CD4-positive, alpha-beta T cell treated with Interleukin-2 at 100 ng/mL for 4 hours (primary cell): Measurements from ENCODE around the gene ASCL2.

ENCODE experiments used
- DNase-seq: peaks from one replicate; pipeline ENCODE4 v3.0.0-alpha.2; 2020; ENCODE audit warnings: low spot score

ASCL2 gene, protein sequence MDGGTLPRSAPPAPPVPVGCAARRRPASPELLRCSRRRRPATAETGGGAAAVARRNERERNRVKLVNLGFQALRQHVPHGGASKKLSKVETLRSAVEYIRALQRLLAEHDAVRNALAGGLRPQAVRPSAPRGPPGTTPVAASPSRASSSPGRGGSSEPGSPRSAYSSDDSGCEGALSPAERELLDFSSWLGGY

DNA sequence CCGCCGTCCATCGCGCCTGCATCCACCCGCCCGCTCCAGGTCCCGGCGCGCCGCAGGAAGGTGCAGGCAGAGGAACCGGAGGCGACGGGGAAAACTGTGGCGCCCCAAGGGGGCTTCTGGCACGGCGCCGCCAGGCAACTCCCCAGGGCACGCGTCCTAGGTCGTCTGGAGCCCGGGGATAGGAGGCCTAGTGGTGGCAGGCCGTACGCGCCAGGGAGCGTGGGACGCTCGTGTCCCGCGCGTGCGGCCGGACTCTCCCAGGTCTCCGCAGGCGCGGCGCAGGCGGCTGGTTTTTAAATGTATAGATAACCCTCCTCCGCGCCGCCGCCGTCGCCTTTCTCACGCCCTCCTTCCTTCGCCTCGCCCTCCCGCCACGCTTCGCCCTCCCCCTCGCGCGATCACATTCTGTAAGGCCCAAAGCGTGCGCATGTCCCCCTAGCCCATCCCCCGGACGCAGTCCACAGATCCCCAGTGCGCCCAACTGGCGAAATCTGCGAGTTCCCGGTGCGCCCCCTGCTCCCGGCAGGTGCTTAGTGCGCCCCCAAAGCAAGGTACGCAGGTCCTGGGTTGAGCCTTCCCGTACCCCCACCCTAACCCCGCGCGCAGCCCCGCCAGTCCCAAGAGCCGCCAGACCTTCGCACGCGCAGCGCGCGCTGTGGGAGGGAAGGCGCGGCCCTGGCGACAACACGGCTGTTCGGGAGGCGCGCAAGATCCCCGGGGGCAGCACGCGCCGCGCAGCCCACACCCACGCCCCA lies at the start of gene ASCL2:
TSS of gene ASCL2 (minus strand) at position 267 of the 755 bp plus-strand sequence. CDS start at position 11, 256 bp downstream.
- no peak for DNase-seq

DNA sequence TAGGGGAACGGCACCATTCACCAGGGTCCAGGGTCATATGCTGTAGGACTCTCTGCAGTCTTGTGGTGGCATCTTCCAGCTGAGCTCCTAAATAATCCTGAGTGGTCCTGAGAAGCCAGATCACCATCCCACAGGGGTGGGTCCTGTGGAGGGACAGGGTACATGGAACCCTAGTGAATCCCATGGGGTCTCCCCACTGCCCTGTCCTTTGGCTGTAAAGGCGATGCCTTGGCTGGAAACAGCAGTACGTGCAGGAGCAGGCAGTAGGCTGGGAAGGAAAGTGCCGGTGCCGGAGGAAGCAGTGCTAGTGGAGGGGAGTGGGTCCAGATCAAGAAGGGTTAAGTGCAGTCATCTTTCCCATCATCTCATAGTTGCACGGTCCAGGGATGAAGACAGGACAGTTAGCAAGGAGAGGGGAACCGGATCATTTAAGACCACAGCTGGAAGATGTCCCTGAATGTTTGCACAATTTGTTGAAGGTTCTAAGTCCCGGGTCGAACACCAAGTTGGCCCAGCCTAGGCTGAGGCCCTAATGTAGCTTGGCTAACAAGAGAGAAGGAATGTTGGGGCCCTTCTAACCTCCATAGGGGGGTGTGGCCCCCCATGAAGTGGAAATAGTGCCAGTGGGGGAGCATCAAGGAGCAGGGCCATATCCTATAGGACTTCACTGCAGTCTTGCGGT lies 49.5 kb upstream of the ASCL2 start:
- no peak for DNase-seq

GRCh38 chr11:2318707-2319106 lies 48.3 kb upstream of the ASCL2 start:
- DNase-seq: no peak

DNA sequence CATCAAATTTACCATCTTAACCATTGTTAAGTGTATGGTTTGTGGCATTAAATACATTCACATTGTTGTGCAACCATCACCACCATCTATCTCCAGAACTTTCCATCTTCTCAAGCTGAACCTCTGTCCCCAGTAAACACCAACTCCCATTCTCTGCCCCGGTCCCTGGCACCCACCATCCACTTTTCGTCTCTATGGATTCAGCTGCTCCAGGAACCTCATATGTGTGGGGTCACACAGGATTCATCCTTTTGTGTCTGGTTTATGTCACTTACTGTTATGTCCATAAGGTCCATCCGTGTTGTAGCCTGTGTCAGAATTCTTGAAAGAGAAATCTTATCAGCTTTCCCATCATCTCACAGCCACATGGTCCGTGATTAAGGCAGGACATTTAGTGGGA lies 47.7 kb upstream of the ASCL2 start:
- no peak for DNase-seq

- DNase-seq: no peak
These were observed 47.1 kb upstream of the ASCL2 start for GRCh38 chr11:2317354-2318050.

- DNase-seq: no peak
These were observed 46.5 kb upstream of the ASCL2 start for GRCh38 chr11:2316963-2317244.

DNA sequence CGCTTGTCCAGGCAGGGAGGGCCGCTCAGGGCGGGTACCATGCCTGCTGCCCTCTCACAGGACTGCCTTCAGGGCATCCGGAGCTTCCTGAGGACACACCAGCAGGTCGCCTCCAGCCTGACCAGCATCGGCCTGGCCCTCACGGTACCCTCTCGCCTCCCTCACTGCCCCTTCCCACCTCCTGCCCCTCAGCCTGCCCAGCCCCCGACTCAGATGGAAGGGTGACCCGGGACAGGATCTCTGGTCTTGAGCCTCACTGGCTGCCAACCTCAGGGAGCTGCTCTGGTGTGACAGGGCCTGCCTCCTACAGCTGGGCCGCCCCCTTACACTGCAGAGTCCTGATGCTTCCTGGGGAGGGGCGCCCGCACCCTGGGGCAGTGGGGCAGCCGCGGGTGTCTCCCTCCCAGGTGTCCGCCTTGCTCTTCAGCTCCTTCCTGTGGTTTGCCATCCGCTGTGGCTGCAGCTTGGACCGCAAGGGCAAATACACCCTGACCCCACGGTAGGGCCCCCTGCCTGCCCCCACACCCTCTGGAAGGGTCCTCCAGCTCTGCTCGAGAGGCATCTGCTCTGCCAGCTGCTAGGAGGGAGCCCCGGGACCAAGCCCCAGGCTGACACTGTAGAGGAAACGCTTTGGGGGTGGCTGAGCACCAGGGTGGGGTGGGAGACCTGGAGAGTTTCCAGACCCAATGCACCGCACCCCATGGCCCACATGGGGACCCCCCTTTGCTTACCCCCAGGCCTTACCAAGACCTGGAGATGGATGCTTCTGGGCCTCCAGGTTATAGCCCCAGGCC lies 46.0 kb upstream of the ASCL2 start:
- no peak for DNase-seq

- DNase-seq: no peak
These were observed 45.2 kb upstream of the ASCL2 start for GRCh38 chr11:2315395-2316168.

DNA sequence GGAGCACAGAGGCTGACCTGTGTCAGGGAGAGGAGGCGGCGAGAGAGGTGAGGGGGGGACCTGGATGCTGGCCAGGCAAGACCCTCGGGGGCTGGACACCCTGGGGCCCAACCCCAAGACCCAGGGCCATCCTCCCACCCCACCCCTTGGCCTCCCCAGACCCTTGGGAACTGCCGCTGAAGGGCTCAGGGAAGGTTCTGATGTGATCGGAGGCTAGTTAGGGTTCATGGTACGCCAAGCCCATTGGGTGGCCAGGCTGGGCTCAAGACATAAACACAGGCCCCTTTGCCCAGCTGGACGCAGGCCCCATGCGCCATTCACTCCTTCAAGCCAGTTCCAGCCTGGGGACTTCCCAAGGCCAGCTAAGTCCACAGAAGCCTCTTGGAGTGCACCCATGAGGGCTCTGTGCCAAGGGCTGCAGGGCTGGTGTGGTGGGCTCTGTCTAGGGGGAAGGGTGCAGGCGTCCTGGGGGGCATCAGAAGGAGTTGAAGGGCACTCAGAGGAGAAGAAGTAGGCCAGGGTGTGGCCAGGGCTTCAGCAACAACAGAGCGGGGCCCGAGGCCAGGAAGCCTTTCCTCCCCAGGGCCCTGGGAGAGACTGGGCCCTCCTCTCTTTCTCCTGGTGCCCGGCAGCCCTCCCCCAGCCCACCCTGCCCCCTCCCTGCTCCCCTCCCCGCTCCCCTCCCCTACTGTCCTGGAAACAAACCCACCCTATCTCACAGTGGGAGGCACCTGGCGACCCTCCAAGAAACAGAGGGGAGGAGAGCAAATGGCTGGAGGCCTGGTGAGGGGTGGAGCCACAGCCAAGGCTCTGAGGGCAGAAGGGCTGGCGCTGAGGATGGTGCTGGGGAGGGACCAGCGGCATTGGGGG lies 44.4 kb upstream of the ASCL2 start:
- no peak for DNase-seq

DNA sequence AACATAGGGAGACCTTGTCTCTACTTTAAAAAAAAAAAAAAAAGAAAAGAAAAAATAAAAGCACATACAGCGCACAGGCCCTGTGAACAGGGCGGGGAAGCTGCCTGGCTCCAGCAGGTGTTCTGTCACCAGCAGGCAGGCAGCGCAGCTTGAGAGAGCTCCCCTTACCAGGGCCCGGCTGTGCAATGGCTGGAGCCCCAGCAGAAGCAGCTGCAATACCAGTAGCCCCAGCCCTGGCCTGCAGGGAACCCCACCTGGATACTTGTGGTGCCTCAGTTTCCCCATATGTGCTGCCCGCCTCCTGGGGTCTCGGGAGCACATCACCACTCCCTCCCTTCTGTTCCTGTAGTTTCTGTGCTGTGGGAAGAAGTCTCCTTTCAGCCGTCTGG lies 43.7 kb upstream of the ASCL2 start:
- DNase-seq: no peak

GRCh38 chr11:2313051-2313951 lies 42.9 kb upstream of the ASCL2 start:
- DNase-seq: no peak

GRCh38 chr11:2312232-2313042 lies 42.0 kb upstream of the ASCL2 start:
- DNase-seq: no peak

DNA sequence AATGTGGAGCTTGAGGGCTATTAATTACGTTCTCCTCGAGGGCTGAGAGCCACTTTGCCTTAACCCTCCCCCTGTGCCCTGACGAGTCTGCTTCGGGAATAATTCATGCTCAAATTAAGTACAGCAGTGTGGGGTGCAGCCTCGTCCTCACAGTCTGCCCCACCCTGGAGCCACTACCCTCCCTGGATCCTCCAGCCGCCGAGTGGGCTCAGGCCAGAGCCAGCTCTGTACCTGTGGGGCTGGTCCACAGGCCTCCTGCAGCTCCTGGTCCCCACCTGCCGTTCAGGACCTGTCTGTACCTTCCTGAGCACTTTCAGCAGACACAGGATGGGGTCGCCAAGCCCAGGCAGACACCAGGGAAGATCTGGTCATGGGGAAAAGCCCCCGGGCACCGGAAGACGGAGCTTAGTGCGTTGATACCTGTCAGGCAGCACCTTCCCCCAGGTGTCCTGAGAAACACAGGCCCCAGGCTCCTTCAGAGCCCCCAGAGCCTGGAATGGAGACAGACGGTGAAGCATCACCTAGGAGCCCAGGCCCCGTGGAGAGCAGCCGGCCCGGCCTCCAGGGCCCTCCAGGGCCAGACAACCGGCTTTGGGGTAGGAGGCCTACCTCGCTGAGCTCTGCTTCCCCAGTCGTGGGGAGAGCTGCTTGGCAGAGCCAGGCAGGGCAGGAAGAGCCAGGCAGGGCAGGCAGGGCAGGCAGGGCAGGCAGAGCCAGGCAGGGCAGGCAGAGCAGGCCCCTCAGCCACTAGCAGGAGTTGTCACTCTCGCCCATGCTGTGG lies 41.2 kb upstream of the ASCL2 start:
- no peak for DNase-seq

DNA sequence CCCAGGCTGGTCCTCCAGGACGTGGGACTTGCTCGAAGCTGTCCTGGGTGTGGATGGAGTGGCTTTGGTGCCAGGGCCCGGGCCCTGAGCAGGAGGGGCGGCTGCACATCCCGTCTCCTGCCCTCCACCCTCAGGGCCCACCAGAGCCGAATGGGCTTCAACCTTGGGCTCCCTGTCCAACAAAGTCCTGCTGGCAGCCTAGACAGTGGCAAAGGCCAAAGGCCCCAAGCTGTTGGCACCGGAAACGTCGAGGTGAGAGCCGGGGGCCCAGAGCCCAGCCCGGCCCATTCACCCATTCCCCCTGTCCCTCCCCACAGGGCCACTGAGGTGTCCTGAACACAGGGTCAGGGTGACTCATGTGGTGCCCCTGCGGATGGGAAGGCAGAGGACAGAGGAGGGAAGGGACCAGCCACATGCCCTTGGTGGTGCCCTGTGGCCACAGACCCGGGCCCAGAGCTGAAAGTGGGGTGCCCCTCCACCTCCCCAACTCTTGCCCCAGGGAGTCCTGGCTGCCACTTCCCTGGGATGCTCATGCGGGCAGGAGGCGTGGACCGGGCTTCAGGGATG lies 40.5 kb upstream of the ASCL2 start:
- no peak for DNase-seq

DNA sequence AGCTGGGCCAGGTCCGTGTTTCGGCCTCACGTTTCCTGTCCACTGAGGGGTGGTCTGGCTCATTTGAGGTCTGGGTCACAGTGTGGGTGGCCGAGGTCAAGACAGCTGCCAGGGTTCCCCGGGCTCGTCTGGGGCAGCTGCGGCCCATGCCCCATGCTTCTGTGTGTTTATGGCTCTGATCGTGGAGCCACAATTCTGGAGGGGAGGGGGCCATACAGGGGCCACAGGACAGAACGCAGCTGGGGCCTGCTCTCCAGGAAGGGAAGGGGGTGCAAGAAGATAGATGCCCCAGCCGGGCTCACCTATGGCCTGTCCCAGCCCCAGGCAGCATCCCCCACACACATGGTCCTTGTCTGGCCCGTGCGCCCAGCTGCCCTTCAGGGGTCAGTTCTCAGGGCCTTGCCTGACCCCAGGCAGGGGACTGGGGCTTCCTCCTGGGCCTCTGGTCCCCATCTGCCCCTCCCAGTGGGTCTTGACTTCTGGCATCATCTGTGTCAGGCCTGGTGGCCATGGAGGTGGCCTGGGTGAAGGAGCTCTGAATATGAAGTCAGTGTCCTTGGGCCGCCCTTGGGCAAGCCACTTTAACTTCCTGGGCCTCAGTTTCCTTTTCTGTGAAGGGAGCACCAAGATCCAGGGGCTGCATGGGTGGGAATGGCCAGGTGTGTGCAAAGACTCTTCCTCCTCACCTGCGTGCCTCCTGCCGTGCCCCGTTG lies 39.8 kb upstream of the ASCL2 start:
- no peak for DNase-seq

GRCh38 chr11:2309251-2310072 lies 39.1 kb upstream of the ASCL2 start:
- no peak for DNase-seq
